ENCODE data around the gene CD200R1. TPM values are rescaled to one million over a fixed set of nuclear protein-coding genes. Genes with fewer than 3 reads are reported as not detected.
A peak's percentile ranks its signal among the peaks of the same experiment; 100 is the strongest.

The CD200R1 gene
- total RNA-seq, 4 donors from 2014 or later = 2.9 to 9.6 (median 4.3) TPM

GRCh38 chr3:112984485-112984884 is 9.6 kb upstream of the CD200R1 start:
- Histone ChIP-seq H3K27me3 (no peaks in the 10 kb centered on the region), H3K36me3 (no peaks in the 10 kb centered on the region), H3K27ac (no peak overlapping the region), H3K9me3 (no peaks in the 10 kb centered on the region), H3K4me1 (peaks cover 0 to 8% (median 0%) of the 10 kb centered on the region in 3 donors), H3K4me3 (no peak overlapping the region)
- no peak for DNase-seq
- no peak for TF ChIP-seq POLR2A (IDR thresholded peaks at IDR 0.05)
- no peak for TF ChIP-seq CTCF (IDR thresholded peaks at IDR 0.05)
- 75 to 94% methylated on average over 2 of the region's 2 CpGs for WGBS, 2 donors
- intact Hi-C loops (cut with DNase I) = loop anchor here (10.0 kb wide), 1 partner anchor 250 kb away; no protein-coding TSS in a partner anchor

- Histone ChIP-seq H3K27me3 (no peaks in the 10 kb centered on the region), H3K9me3 (no peaks in the 10 kb centered on the region), H3K4me1 (peaks cover 0 to 13% (median 0%) of the 10 kb centered on the region in 3 donors), H3K27ac (no peak overlapping the region), H3K36me3 (no peaks in the 10 kb centered on the region), H3K4me3 (no peak overlapping the region)
- TF ChIP-seq CTCF (IDR thresholded peaks at IDR 0.05) (no peak), POLR2A (IDR thresholded peaks at IDR 0.05) (no peak)
- intact Hi-C loops (cut with DNase I) = loop anchor here (10.0 kb wide), 1 partner anchor 248 kb away; no protein-coding TSS in a partner anchor
- no peak for DNase-seq
- WGBS, 2 donors = 18 to 44% methylated on average over 1 of the region's 1 CpG
Observed at GRCh38 chr3:112982710-112983109, 7.8 kb upstream of the CD200R1 start.

- WGBS, 2 donors = 21 to 25% methylated on average over 1 of the region's 1 CpG
- Histone ChIP-seq H3K27me3 (no peaks in the 10 kb centered on the region), H3K9me3 (no peaks in the 10 kb centered on the region), H3K36me3 (no peaks in the 10 kb centered on the region), H3K4me1 (peaks cover 0 to 33% (median 3%) of the 10 kb centered on the region in 3 donors), H3K27ac (no peak overlapping the region), H3K4me3 (no peak overlapping the region)
- DNase-seq = no peak
- intact Hi-C loops (cut with DNase I) = loop anchor here (10.0 kb wide), 1 partner anchor 245 kb away; no protein-coding TSS in a partner anchor
- TF ChIP-seq CTCF (IDR thresholded peaks at IDR 0.05) (no peak), POLR2A (IDR thresholded peaks at IDR 0.05) (no peak)
Observed at GRCh38 chr3:112980080-112980479, 5.2 kb upstream of the CD200R1 start.

GRCh38 chr3:112979244-112979832 is 4.4 kb upstream of the CD200R1 start:
- Histone ChIP-seq H3K4me1 (peaks cover 0 to 34% (median 3%) of the 10 kb centered on the region in 3 donors), H3K27ac (no peak overlapping the region), H3K4me3 (no peak overlapping the region), H3K36me3 (no peaks in the 10 kb centered on the region), H3K27me3 (no peaks in the 10 kb centered on the region), H3K9me3 (no peaks in the 10 kb centered on the region)
- WGBS, 2 donors = 73 to 74% methylated on average over 1 of the region's 1 CpG
- intact Hi-C loops (cut with DNase I) = loop anchor here (10.0 kb wide), 1 partner anchor 335 kb away; the partner anchor contains the start of gene CCDC80
- peak; percentile 64 to 81 (median 74) for TF ChIP-seq CTCF (IDR thresholded peaks at IDR 0.05)
- TF ChIP-seq POLR2A (IDR thresholded peaks at IDR 0.05) = no peak
- no peak for DNase-seq

GRCh38 chr3:112976953-112977352 is 2.0 kb upstream of the CD200R1 start:
- Histone ChIP-seq H3K4me3 (no peak overlapping the region), H3K27me3 (no peaks in the 10 kb centered on the region), H3K4me1 (peaks cover 0 to 44% (median 3%) of the 10 kb centered on the region in 3 donors), H3K9me3 (no peaks in the 10 kb centered on the region), H3K36me3 (no peaks in the 10 kb centered on the region), H3K27ac (no peak overlapping the region)
- no peak for TF ChIP-seq POLR2A (IDR thresholded peaks at IDR 0.05)
- 58 to 67% methylated on average over 2 of the region's 2 CpGs for WGBS, 2 donors
- intact Hi-C loops (cut with DNase I) = loop anchor here (10.0 kb wide), 1 partner anchor 332 kb away; the partner anchor contains the start of gene CCDC80
- no peak for DNase-seq
